Lower leg skin (tissue), 4 donors: ENCODE data around the gene WDR1. TPM values are rescaled to one million over a fixed set of nuclear protein-coding genes. Genes with fewer than 3 reads are reported as not detected.

Source experiments
- DNase-seq, 2 donors: peaks; one replicate each; pipeline ENCODE4 v3.0.0-alpha.2; 2019; ENCODE audit warnings: low spot score in 2 of 2
- H3K4me3 ChIP-seq: fragments of 200-600 bp; sonication (generic); 2 replicates; pipeline ENCODE4 v1.5.1; 2017; ENCODE audit warnings: mild to moderate bottlenecking, low read depth; ENCODE audit not compliant: poor library complexity, severe bottlenecking
- CTCF ChIP-seq, 3 donors: fragments of 450-650 bp; IDR thresholded peaks; one replicate each; pipeline ENCODE4 v1.5.1; 2016; ENCODE audit warnings: antibody characterized with exemption in 3 of 3, mild to moderate bottlenecking in 3 of 3, moderate library complexity in 2 of 3
- POLR2A ChIP-seq, 2 donors: fragments of 450-650 bp; IDR thresholded peaks; one replicate each; pipeline ENCODE4 v1.6.1; 2016 to 2017; ENCODE audit warnings: antibody characterized with exemption in 2 of 2, mild to moderate bottlenecking in 1 of 2, moderate library complexity in 1 of 2
- WGBS, 2 donors: methylation state at CpG; one replicate each; pipeline ENCODE4 v1.1.5; 2018; 5-methylcytosine and 5-hydroxymethylcytosine counted together
- intact Hi-C: fragments of 100-400 bp; cut with DNase I; formaldehyde crosslinking; loops from one replicate; pipeline ENCODE4 v1.15.0; 2023; ENCODE audit warnings: low total_unique reads
- total RNA-seq, 4 donors: library from RNA; depleted of rRNA; stranded (reverse); fragments of >200 nt; gene quantifications; one replicate each; pipeline ENCODE4 v1.1.0, GENCODE V29; 2016

The WDR1 gene
- total RNA-seq, 4 donors from 2014 or later = 83.2 to 163 (median 144) TPM

GRCh38 chr4:10114607-10115006, 2.0 kb downstream of the WDR1 start:
- H3K4me3 ChIP-seq = no peak overlapping the region
- no peak for DNase-seq
- 84 to 87% methylated on average over 6 to 7 of the region's 7 CpGs for WGBS, 2 donors
- TF ChIP-seq CTCF (IDR thresholded peaks at IDR 0.05) (no peak), POLR2A (IDR thresholded peaks at IDR 0.05) (no peak)
- intact Hi-C loops = no loop called here

GRCh38 chr4:10114147-10114546, 2.5 kb downstream of the WDR1 start:
- intact Hi-C loops = no loop called here
- WGBS, 2 donors = 86 to 91% methylated on average over 4 of the region's 4 CpGs
- no peak overlapping the region for H3K4me3 ChIP-seq
- no peak for TF ChIP-seq POLR2A (IDR thresholded peaks at IDR 0.05)
- TF ChIP-seq CTCF (IDR thresholded peaks at IDR 0.05) = no peak
- DNase-seq = no peak

GRCh38 chr4:10113362-10114047, 3.1 kb downstream of the WDR1 start:
- TF ChIP-seq CTCF (IDR thresholded peaks at IDR 0.05) (no peak), POLR2A (IDR thresholded peaks at IDR 0.05) (no peak)
- H3K4me3 ChIP-seq = no peak overlapping the region
- DNase-seq = no peak
- intact Hi-C loops = no loop called here
- 80 to 85% methylated on average over 12 of the region's 12 CpGs for WGBS, 2 donors

GRCh38 chr4:10112658-10113284, 3.8 kb downstream of the WDR1 start:
- 94 to 96% methylated on average over 16 of the region's 16 CpGs for WGBS, 2 donors
- no peak for DNase-seq
- no peak overlapping the region for H3K4me3 ChIP-seq
- TF ChIP-seq CTCF (IDR thresholded peaks at IDR 0.05) (no peak), POLR2A (IDR thresholded peaks at IDR 0.05) (no peak)
- intact Hi-C loops = no loop called here

GRCh38 chr4:10111067-10111801, 5.4 kb downstream of the WDR1 start:
- WGBS, 2 donors = 92% methylated on average over 13 of the region's 13 CpGs
- no peak for DNase-seq
- no peak overlapping the region for H3K4me3 ChIP-seq
- intact Hi-C loops = no loop called here
- TF ChIP-seq POLR2A (IDR thresholded peaks at IDR 0.05) (no peak), CTCF (IDR thresholded peaks at IDR 0.05) (no peak)
